Measurements from ENCODE around the gene EFNA1.

EFNA1 gene

GRCh38 chr1:155130272-155131006 lies 2.8 kb downstream of the EFNA1 start:
- DNase-seq: no peak
- no peak overlapping the region for H3K4me3 ChIP-seq (ENCODE audit: low read depth, low read length)
- in situ Hi-C loops (cut with HindIII; ENCODE audit: low pct_ligation_motif_present, low sequenced_read_pairs): no loop called here

GRCh38 chr1:155131285-155131684 lies 3.6 kb downstream of the EFNA1 start:
- H3K36me3 ChIP-seq (replicated peaks): no peaks in the 10 kb centered on the region
- no peak for TF ChIP-seq CTCF (IDR thresholded peaks at IDR 0.05; ENCODE audit: low read depth, low read length, missing control alignments)
- no peak for DNase-seq
- in situ Hi-C loops (cut with HindIII; ENCODE audit: low pct_ligation_motif_present, low sequenced_read_pairs): no loop called here
- no peak overlapping the region for H3K27ac ChIP-seq
- H3K27me3 ChIP-seq (replicated peaks): peaks cover 23% of the 10 kb centered on the region
- H3K4me3 ChIP-seq (ENCODE audit: low read depth, low read length): no peak overlapping the region

More at GRCh38 chr1:155130272-155131006, 2.8 kb downstream of the EFNA1 start:
- Histone ChIP-seq H3K27me3 (replicated peaks) (peaks cover 28% of the 10 kb centered on the region), H3K36me3 (replicated peaks) (no peaks in the 10 kb centered on the region), H3K27ac (no peak overlapping the region)
- no peak for TF ChIP-seq CTCF (IDR thresholded peaks at IDR 0.05; ENCODE audit: low read depth, low read length, missing control alignments)

GRCh38 chr1:155131856-155132255 lies 4.2 kb downstream of the EFNA1 start:
- in situ Hi-C loops (cut with HindIII; ENCODE audit: low pct_ligation_motif_present, low sequenced_read_pairs): no loop called here
- H3K27ac ChIP-seq: no peak overlapping the region
- no peak overlapping the region for H3K4me3 ChIP-seq (ENCODE audit: low read depth, low read length)
- TF ChIP-seq CTCF (IDR thresholded peaks at IDR 0.05; ENCODE audit: low read depth, low read length, missing control alignments): no peak
- peaks cover 18% of the 10 kb centered on the region for H3K27me3 ChIP-seq (replicated peaks)
- DNase-seq: no peak
- no peaks in the 10 kb centered on the region for H3K36me3 ChIP-seq (replicated peaks)

GRCh38 chr1:155133799-155134281 lies 6.2 kb downstream of the EFNA1 start:
- Histone ChIP-seq H3K27ac (no peak overlapping the region), H3K36me3 (replicated peaks) (peaks cover 6% of the 10 kb centered on the region), H3K27me3 (replicated peaks) (peaks cover 3% of the 10 kb centered on the region), H3K4me3 (ENCODE audit: low read depth, low read length) (no peak overlapping the region)
- DNase-seq: no peak
- in situ Hi-C loops (cut with HindIII; ENCODE audit: low pct_ligation_motif_present, low sequenced_read_pairs): no loop called here
- TF ChIP-seq CTCF (IDR thresholded peaks at IDR 0.05; ENCODE audit: low read depth, low read length, missing control alignments): no peak

- Histone ChIP-seq H3K27me3 (replicated peaks) (no peaks in the 10 kb centered on the region), H3K27ac (peak overlapping the region; percentile 98), H3K36me3 (replicated peaks) (peaks cover 6% of the 10 kb centered on the region), H3K4me3 (ENCODE audit: low read depth, low read length) (peak overlapping the region; percentile 83)
- TF ChIP-seq CTCF (IDR thresholded peaks at IDR 0.05; ENCODE audit: low read depth, low read length, missing control alignments): no peak
- in situ Hi-C loops (cut with HindIII; ENCODE audit: low pct_ligation_motif_present, low sequenced_read_pairs): no loop called here
- DNase-seq: no peak
These were observed 6.6 kb downstream of the EFNA1 start for GRCh38 chr1:155134322-155134721.
